Stimulated activated CD4-positive, alpha-beta T cell treated with anti-CD3 and anti-CD28 coated beads, Interleukin-2, amount 100 ng/mL, for 48 hours (primary cell): ENCODE results near the gene PLEKHA8.
"Not testable (repeated sequence)": the region's sequence is repeated elsewhere in the genome, so short reads cannot be mapped to it uniquely, and the experiment has no call there.

Experiments
- DNase-seq, 2 donors: peaks; one replicate each; pipeline ENCODE4 v3.0.0-alpha.2; 2020

PLEKHA8 gene

DNA sequence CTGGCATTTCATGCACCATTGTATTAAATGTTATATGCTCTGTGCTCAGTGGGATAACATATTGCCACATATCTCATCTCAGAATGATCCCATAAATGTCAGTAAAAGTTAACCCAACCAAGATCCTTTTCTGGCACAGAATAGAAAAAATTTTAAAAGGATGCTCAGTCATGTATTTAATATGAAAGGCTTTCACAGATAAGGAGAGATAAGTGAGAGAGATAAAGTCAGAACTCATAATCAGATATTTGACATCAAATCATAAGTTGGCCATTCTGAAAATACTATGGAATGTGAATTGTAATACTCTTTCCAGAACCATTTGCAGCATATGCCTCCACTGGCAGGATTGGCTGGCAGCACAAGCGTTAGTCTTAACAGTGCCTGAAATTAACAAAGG is 38.5 kb downstream of the PLEKHA8 start:
- no peak for DNase-seq

DNA sequence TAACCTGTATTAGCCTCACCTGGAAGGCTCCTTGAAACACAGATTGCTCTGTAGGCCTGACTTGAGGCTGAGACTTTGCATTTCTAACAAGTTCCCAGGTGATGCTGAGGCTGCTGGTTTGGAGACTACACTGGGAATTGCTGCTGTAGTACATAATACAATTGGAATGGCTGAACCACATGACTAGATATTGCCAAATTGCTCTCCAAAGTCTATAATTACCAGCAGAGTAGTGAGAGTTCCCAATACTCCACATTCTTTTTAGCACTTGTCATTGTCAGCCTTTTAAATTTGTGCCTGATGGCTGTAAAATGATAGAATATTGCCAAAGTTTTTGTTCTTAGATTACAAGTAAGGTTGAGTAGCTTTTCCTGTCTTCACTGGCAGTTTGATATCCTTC is 39.9 kb downstream of the PLEKHA8 start:
- no peak for DNase-seq

DNA sequence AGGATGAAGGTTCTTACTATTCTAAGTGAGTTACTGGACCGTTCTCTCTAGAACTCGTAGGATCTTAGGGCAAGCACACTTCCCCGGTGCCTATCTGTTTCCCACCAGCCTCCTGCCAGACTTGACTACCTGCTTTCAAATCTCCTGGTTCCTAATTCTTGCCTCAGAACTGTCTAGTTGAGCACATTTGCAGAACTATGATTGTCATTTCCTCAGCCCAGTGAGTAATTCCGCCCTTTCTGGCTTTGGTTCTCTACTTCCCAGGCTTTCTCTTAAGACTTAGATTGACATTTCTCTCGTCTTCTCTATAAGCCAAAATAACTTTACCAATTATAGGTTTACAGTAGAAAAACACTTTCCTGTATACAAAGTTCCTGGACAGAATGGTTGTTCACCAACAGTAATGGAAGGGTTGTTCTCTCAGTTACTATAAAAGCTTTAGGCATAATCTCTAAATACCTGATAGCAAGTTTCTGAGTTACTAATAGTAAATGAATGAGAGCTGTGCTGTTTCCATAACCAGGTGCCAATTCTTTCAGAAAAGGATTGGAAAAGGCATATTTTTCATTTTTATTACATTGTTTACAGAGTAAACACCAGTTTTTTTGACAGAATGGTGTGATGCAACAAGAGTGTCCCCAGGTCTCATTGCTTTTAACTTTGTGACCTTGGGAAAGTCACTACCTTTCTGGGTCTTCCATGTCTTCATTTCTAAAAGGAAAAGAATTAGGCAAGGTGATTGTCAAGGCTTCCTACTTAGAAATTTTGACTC is 41.1 kb downstream of the PLEKHA8 start:
- DNase-seq = no peak

DNA sequence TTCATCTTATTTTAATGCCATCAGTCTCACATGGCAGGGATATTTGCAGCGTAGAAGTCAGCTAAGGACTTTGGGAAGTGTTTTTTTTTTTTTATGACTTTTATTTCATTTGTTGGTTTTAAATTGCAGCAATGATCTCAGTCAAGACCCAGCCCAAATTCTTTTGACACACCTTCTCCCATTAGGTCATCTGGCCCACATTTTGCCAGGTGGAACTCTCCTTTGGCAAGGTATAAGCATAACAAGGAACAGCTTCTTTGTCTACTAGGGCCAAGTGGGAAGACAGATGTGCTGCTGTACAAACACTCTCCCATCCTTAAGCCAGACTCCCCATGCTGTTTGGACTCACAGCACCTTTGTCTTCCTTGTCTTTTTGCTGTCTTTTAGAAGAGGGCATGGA is 41.8 kb downstream of the PLEKHA8 start:
- DNase-seq = no peak

DNA sequence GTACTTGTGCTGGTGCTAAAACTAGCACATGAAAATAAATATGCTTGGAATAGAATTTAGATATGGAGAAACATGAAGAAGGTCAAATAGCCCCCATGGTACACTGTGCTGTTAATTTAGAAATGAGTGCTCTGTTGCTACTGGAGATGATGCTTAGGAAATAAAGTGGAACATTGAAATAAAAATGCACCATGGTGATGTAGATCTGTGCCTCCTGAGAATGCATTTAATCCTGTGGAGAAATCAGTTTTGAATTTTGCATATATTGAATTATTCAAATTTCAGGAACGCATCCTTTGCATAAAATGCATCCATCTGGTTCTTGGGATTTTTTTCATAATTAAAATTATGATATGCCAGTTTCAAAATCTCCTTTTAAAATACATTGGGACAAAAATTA is 44.5 kb downstream of the PLEKHA8 start:
- DNase-seq = no peak

DNA sequence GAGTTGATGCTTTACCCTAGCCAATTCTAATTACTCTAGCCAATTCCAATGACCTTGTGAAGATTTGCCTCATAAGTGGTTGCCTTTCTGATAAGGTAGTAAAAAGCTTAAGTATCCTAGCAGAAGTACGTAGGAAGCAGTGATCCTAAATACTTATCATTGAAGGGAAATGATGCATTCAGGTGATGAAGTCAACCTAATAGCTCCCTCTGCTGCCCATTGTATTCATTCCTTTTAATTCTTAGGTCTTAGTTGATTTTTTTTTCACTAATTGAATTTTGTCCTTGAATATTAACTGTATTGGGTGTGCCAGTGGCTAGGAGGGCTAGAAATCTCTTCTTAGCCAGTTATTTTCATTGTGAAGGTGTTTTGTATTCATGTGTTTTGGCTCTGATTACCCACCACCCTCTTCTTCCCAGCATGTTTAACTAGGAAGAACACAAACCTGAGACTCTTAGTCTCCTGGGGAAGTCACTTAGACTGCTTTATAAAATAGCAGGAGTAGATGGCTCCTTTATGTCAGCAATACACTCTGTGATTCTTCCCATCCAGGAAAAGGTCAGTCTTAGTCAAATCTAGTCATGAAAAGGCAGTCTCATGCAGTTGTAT is 46.3 kb downstream of the PLEKHA8 start:
- no peak for DNase-seq

DNA sequence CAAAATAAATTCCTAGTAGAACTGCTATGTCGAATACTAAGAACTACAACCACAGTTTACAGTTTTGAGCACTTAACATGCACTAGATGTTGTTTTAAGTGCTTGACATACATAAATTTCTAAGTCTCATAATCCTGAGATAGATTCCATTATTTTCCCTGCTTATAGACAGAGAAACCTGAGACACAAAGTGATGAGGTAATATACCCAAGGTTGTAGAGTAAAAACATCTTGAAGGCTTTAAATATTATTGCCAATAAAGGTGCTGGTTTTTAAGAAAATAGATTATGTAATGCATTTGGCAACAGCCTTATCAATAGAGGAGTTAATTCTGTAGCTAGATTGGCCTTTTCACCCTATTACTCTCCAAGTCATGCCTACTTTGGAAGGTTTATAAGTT is 48.2 kb downstream of the PLEKHA8 start:
- no peak for DNase-seq

DNA sequence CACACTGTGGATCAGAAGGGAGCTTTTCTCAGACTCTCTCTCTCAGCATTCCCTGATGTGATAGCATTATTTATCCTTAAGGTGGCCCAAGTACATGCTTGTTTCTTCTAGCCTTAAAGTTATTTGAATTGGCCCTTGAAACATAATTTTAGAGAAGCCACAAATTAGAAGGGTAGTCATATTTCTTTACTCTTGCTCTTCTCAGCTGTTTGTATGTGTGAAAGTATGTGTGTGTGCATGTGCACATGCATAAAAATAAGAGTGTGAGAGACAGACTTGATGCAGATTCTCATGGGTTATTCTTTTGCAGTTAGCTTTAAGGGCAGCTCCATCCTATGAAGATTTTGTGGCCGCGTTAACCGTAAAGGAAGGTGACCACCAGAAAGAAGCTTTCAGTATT is 50.1 kb downstream of the PLEKHA8 start:
- no peak for DNase-seq

DNA sequence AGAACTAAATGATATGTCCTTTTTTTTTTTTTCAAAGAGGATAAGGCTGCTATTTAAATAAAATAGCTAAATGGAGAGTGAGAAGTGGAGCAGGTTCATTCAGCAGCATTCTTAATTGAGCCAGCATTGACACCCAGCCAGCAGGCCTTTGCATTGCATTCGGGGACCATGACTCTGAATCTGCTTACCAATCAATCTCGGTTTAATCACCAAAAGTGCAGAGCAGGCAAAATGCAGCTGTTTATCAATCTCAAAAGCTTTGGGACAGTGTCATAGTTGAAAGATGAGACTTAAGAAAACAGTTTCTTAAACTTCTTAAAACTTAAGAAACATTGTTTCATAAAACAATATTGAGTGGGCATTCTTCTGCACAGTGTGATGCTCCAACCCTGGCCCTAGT is 51.7 kb downstream of the PLEKHA8 start:
- DNase-seq = no peak

DNA sequence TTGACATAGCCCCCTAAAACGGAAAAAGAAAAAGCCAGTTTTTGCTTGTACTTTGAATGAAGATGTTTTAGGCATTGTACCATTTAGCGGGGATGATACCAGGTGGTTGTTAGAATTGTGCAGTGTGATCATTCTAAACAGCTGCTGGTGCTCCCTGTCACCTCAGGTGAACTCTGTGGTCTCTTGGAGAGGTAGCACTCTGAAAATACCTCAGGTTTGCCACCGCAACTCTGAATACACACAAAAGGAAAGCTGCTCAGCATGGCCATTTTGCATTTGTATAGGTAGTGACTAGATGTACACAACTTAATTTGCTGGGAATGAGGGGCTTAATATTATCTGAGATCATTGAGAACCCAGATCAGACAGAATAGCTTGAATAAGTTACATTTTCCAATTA is 52.6 kb downstream of the PLEKHA8 start:
- DNase-seq = no peak

DNA sequence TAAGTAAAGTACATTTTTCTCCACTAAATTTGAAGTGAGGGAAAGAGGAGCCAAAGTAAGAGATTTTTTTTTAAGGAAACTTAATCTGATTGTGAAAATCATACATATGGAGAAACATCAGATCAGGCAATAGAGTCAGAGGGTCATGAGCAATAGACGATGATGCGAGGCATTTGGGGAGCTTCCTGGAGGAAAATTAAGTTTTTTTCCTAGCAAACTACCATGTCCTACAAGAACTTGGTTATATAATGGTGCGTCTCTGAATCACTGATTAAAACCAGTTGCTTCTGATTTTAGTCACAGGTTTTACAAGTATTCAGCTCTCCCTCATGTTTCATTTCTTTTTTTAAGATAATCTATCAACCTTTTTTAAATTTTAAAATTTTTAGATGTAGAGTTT is 54.5 kb downstream of the PLEKHA8 start:
- DNase-seq = no peak

DNA sequence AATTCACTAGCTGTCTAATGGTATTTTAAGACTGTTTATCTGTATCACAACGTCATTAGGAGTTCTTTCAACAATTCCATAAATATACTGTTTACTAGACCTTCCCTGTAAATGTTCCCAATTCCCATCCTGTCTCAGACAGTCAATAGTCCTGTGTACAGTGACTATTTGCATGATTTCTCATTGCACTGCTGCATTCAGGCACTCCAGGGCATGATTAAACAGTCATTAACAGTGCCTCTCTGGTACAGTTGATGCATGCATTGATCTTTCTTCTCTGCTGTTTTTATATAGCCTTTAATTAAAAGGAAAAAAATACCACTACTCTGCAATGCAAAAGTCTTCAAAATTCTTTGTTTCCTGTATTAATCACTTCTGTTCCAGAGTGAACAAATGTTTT is 55.1 kb downstream of the PLEKHA8 start:
- no peak for DNase-seq

DNA sequence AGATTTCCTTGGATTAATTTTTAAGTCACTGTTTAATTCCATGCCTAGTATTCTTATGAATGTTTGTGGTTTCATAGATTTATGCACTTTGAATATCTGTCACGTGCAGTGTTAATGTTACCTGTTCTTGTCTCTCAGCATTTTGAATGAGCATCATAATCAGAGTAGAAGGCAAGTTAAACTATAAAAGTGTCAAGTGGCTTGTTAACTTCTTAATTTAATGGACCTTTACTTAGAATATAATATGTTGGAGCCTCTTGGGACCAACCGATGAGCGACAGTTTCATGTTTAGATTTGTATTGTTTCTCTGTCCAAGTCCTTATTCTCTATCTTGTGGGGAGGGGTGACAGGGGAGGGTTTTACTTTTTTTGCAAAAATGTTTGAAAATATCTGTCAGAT is 56.0 kb downstream of the PLEKHA8 start:
- no peak for DNase-seq

DNA sequence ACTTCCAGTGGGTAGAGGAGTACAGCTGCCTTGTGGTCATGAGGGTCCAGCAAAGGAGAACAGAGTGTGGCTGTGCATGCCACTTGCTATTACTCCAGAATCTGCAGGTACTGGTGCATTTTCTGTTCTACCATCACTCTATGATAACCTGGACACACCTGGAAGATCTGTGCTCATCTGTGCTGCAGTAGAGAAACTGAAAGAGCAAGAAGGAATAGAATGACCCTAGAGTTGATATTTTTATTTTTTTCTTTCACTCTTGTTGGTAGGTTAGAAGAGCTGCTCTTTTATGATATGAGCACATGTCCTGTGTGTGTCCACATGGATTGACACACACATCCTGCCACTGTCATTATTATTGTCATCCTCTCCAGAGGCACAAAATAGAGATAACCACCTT is 58.3 kb downstream of the PLEKHA8 start:
- DNase-seq = no peak

DNA sequence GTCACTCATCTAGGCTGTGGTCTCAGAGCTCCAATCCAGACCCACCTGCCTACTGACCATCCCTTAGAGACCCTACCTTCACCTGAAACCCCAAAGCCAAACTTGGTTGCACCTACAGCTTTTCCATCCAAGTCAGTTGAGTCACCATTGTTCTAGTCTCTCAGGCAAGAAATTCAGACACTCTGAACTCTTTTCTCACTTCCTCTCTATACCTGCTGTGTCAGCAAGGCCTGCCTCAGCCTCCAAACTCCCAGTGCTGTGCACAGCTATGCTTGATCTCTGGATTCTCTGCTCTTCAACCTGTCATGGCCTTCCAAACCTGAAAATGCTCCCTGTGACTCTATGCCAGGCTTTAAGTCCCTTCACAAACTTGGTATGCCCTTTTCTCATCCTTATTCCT is 59.2 kb downstream of the PLEKHA8 start:
- no peak for DNase-seq

DNA sequence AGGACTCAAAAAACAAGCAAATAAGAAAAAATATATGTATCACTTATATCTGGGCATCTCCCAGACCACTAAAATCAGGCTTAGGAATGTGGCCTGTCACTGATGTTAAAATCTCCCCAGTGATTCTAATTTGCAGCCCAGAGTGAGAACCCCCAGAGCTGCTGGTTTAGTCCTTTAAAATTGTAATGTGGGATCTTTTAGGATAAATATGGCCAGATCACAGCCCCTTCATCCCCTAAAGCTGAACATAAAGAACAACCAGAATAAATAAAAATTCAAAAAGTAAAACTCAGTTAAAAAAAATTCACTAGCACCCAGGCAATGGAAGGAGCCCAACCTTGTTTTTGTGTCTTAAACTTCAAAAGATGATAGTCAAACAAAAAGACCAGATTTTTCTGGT is 60.1 kb downstream of the PLEKHA8 start:
- no peak for DNase-seq

DNA sequence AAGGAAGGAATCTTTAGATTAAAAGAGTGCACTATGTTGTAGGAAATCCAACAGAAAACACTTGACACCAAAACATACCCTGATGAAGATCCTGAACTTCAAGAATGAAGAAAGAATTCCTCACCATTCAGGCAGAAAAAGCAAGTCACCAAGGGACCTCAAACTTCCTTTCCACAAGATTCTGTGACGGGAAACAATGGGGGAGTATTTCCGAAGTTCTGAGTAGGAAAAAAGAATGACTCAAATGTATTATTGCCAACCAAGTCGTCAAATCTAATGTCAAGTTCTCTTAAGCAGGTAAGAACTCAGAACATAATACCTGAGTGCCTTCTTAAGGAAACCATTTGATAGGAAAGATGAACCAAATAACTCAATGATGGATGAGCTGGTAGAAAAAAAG is 61.9 kb downstream of the PLEKHA8 start:
- DNase-seq = no peak

DNA sequence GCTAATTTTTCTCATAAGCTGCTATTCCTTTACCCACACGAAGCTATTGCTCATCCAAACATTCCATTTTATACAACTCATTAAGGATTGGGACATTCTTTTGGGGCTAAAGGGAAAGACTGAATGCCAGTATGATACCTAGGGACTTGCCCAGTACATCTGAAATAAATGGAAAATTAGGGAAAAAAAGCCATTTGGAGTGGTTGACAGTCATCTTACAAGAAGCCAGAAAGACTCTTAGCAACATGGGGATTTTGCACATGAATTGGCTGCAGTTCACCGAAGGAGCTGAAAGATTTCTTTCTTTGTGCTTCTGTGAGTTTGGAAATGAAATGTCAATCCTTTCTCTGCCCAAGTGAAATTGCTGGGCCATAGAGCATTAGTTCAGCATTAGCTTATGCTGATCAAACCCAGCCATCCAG is 63.3 kb downstream of the PLEKHA8 start:
- no peak for DNase-seq

DNA sequence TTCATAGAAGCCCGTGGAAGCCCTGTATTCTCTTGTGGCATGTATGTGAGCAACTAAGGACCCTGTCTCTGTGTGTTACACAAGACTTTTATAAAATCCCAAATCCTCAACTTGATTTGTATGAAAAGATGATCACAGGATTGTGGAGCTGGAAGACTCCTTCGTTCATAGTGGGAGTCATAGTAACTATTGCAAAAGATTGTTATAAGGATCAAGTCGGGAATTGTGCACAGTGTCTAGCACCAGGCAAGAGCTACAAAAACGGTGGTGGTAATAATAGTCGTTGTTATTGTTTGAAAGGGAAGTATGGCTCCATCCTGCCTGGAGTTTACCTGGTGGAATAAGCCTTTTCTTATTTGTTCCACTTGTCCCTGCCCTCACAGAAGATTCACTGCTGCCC is 63.8 kb downstream of the PLEKHA8 start:
- no peak for DNase-seq

DNA sequence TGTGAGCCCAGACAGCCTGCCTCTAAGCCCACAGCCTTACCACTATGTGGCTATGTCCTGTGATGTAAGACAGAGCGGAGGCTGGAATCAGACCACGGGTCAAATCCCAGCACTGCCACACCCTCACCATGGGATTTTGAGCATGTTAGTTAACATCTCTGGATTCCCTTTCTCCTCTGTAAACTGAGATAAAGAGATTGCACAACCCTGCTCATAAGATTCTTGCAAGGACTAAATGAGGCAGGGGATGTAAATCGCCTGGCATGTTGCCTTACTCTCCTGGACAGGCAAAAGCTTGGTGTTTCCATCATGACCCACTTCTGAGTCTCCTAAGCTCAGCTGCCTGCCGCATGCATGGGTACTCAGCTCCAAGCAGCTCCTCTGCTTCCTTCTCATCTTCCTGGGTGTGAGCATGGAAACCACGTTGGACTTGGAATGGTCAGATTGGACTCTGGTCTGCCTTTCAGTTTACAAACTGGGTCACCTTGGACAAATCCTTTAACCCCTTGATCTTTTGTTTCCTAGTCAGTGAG is 65.3 kb downstream of the PLEKHA8 start:
- no peak for DNase-seq

DNA sequence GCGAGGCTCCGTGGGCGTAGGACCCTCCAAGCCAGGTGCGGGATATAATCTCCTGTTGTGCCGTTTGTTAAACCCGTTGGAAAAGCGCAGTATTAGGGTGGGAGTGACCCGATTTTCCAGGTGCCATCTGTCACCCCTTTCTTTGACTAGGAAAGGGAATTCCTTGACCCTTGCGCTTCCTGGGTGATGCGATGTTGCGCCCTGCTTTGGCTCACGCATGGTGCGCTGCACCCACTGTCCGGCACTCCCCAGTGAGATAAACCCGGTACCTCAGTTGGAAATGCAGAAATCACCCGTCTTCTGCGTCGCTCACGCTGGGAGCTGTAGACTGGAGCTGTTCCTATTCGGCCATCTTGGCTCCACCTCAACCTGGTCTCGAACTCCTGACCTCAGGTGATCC is 70.4 kb downstream of the PLEKHA8 start:
- not testable (repeated sequence) for DNase-seq

DNA sequence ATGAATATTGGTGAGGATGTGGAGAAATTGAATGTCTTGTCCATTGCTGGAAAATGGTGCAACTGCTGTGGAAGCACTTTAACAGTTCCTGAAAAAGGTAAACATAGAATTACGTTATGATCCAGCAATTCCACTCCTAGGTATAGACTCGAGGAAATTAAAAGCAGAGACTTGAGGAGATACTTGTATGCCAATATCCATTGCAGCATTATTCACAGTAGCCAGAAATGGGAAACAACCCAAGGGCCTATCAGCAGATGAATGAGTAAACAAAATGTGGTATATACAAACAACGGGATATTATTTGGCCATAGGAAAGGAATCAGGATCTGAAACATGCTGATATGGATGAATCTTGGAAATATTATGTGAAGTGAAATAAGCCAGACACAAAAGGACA is 74.1 kb downstream of the PLEKHA8 start:
- DNase-seq = no peak

DNA sequence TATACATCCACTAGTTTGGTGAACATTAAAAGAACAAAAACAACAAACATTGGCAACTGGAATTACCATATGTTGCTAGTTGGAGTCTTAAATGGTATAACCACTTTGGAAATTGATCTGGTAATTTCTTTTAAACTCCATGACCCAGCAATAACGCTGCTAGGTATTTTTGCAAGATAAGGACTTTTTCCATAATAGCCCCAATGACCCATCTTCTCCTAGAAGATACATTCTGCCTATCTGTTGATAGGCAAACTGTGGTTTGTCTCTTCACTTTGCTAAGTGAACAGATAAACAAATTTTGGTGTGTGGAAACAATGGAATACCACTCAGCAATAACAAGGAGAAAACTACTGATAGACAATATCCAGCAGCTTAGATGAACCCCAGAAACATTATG is 75.9 kb downstream of the PLEKHA8 start:
- DNase-seq = no peak

DNA sequence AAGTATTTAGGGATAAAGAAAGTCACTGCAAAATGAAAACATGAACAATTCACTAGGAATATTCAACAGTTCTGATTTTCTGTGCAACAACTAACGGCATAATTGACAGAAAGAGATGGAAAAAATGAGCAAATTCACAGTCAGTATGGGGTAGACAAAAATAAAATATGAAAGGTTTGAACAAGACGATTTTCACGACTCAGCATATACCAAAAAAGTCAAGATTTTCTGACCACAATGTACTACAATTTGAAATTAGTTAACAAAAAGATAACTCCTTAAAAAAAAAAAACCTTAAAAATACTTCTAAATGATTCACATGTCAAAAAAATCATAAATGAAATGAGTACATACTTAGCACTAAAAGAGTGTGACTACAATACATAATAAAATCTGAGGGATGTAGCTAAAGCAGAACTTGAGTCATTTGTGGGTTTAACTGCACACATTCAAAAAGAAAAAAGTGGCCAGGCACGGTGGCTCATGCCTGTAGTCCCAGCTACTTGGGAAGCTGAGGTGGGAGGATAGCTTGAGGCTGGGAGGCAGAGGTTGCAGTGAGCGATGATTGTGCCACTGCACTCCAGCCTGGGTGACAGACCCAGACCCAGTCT is 84.0 kb downstream of the PLEKHA8 start:
- DNase-seq = no peak
